ENCODE data around the gene KRT25.
"Not testable (repeated sequence)": the region's sequence is repeated elsewhere in the genome, so short reads cannot be mapped to it uniquely, and the experiment has no call there.

KRT25 gene

DNA sequence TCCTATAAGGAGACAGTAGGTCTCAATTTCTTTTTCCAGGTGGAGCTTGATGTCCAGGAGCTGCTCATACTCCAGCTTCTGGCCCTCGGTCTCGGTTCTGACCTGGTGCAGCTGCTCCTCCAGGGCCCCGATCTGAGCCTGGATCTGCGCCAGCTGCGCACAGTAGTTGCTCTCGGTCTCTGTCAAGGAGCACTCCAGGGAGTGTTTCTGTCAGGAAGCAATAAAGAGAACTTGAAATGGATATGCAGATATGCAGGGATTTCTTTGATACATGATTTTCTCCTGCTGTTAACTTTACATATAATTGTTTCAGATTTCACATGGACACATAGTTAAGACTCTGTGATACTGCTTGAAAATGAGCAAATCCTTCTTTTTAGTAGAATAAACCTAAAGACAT lies 4.7 kb downstream of the KRT25 start:
- DNase-seq, result no peak

DNA sequence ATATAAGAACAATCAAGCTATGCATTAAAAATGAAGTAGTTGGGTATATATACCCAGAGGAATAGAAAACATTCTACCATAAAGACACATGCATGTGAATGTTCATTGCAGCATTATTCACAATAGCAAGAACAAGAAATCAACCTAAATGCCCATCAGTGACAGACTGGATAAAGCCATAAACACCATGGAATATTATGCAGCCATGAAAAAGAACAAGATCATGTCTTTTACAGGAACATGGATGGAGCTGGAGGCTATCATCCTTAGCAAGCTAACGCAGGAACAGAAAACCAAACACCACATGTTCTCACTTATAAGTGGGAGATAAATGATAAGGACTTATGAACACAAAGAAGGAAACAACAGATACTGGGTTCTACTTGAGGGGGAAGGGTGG lies 6.5 kb downstream of the KRT25 start:
- DNase-seq, result not testable (repeated sequence)

DNA sequence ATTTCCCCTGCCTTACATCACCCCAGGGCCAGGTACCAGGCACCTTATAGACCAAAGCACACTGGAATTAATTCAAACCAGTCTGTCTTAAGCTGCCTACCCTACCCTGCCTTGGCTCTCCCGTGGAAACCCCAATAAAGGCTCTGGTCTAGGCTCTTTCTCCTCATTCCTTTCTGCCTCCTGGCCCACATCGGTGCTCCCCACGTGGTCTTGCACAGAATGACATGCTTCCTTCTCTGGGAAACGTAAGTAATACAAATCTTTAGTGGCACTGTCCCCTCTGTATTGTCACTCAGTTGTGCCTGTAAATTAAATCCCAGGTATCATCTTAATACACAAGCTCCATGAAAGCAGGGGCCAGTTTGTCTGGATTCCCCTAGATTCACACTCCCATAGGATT lies 16.6 kb downstream of the KRT25 start:
- DNase-seq, result no peak

DNA sequence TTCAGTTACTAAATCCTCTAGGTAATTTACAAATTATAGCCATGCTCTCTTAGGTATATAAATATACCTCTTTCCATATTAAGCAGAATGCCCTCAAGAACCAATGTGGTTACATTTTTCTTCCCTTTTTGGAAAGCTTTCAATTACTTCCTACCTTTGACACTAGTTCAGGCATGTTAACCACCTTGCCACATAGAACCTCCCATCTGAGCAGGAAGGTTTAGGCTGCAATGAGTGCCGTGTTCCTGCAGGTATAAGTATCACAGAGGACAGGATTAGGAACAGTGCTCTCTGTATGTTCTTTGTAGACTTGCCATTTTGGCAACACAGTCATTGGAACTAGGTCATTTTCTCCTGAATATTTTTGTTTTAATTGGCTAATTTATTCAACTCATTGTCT lies 20.1 kb downstream of the KRT25 start:
- DNase-seq, result no peak

DNA sequence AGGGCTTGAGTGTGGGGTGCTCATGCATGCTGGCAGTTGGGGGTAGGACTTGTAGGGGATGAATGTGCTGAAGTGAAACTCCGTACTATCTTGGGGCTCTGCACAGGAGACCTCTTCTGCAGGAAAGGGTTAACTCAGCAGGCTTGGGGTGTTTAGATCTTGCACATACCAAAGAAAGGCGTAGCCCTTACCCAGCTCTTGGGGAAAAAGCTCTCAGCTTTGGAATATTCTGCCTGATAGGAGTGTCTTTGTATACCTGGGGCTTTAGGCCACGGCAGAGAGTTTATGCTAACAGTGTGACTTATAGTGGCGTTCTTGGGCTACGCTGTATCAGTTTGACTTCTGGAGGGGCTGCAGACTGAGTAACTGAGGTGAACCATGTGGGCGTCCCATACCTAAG lies 21.1 kb downstream of the KRT25 start:
- no peak for DNase-seq

DNA sequence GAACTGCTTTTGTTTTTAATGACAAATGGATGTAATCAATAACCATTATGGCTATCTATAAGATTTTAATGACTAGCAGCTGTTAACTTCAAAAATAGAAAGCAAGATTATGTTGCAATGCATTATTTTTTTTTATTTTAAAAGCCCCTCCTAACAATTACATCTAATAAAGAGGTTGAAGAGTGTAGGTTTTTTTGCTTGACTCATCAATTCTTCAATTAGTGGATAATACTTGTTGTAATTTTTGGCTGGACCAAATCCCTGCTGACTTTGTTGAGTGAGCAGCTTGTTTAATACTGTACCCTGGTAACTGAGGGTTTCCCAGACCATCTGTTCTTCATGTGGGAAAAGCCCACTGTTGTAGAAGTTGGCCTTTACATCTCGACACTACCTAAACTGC lies 24.2 kb downstream of the KRT25 start:
- DNase-seq, result no peak

DNA sequence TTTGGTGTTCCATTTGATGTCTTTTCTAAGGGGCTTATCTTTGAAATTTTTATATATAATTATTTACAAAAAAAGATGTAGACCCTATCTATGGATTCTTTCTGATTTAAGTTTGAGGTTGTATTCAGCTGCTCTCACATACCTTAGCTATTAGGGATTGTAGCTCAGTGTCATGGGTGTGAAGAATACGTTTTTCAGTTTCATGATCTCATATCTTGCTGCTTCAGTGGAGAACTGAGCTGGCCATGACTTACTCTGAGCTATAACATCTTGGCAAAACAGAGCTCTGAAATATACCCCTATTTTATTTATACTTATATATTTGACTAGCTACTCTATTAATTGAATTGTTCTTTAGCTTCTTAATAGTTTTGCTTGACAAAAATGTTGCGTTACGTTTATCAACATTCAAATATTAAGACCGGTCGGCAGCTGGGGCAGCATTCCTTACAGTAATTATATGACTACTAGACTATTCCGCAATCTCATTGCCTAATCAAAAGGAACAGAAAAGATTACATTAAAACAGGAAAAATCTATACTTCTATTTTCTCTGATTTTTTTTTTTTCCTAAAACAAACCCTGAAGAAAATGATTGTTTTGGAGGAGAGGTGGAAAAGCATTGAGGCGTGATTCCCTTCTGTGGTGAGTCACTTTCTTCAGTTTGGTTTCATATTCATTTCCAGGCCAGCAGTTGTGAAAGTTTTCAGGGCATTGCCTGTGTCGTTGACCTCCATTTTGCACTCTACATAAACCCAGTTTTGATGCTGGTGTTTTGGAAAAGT lies 27.5 kb downstream of the KRT25 start:
- no peak for DNase-seq

DNA sequence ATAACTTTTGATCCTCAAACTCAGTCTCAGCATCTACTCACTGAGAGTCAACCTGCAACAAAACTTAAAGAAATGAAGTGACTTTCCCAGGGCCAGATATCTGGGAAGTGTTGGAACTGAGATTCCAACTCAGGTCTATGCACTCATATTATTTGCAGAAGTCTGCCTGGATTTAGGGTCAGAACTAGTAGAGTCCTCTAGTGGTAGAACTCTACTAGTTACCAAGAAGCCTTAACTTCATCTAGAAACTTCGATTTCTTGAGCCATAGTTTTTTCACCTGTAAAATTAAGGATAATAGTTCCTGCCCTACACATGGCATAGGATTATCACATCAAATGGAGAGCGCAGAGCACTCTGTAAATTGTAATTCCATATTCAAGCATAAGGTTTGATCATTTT lies 28.2 kb downstream of the KRT25 start:
- DNase-seq, result no peak

DNA sequence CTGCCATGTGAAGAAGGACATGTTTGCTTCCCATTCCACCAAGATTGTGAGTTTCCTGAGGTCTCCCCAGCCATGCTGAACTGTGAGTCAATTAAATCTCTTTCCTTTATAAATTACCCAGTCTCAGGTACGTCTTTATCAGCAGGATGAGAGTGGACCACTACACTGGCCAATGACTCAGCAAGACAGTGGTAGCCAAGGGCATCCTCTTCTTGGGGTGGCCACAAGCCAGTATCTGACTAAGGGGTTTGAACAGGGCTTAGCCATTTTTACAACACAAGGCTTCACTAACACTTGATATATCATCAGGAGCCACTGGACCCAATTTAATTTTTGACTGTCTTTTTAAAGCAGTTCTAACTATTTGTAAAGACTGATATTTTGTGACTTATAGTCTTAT lies 30.5 kb downstream of the KRT25 start:
- DNase-seq, result no peak

DNA sequence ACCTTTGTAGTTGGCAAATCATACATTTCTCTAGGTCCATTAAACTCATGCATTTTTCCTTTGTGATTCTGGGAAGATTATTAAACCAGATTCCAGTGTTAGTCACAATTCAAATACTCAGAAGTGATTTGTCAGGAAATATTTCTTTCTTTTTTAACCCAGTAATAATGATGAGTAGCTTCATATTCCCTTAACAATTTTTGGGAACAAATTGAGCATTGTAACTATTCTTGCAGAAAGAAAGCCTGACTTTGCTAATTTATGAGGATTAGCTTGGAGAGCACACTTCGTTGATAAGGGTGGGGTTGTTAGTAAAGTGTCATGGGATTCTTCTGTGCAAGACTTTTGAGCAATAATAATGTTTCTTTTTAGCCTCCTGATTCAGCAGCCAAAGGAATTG lies 32.9 kb downstream of the KRT25 start:
- DNase-seq, result no peak

DNA sequence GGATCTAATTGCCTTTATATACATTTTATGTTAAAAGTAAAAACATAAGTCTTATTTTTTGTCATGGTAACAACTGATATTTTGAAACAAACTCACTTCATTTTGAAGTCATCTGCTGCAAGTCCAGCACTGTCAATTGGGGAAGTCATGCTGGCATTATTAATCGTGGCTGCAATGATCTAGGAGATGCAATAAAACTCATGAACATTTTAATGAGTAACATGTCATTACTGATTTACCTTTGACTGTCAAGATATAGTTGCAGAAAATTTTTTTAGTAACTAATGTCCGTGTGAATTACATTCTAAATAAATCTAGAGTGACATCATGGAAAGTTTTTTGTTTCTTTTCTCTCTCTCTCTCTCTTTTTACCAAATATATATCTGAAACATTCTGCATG lies 34.2 kb downstream of the KRT25 start:
- no peak for DNase-seq

DNA sequence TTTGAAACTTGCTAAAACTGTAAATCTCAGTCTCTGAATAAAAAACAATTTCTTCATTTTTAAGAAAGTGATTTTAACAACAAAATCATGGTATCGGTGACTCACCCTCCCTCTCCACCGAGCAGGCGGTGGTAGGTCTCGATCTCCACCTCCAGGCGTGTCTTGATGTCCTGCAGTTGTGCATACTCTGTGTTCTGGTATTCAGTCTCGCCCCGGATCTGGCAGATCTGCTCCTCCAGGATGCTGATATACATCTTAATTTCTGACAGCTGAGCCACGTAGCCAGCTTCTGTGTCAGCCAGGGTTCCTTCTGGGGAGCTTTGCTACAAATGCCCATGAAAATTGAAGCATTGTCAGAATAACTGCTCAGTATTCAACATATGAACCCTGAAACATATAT lies 36.2 kb downstream of the KRT25 start:
- DNase-seq, result no peak

DNA sequence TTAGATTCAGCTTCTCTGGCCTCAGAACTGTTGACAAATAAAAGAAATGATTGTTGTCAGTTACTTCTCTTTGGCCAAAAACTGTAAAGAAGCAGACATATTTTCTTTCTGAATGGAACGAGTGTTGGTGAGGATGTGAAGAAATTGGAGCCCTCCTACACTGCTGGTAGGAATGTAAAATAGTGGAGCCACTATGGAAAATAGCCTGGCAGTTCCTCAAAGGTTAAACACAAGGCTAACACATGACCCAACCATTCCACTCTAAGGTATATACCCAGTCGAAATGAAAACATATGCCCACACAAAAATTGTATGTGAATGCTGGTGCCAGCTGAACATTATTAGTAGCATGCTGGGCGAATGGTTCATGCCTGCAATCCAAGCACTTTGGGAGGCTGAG lies 37.4 kb downstream of the KRT25 start:
- no peak for DNase-seq

DNA sequence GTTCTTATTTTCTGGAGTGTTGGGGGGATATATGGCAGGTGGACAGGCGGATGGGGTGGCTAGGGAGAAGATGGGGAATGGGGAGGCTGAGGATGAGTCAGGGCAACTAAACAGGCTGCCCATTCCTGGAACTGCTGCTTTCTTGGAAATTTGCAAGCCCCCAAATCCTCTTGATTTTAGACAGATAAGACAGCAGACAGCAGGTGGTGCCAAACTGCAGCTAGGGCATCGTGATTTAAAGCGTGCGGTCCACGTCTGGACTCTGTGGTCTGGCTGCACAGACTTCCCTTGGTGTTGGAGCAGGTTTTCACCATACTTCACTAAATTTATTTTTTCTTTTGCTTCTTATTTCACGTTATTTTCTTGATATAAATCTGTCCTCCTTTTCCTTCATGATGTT lies 40.7 kb downstream of the KRT25 start:
- no peak for DNase-seq

DNA sequence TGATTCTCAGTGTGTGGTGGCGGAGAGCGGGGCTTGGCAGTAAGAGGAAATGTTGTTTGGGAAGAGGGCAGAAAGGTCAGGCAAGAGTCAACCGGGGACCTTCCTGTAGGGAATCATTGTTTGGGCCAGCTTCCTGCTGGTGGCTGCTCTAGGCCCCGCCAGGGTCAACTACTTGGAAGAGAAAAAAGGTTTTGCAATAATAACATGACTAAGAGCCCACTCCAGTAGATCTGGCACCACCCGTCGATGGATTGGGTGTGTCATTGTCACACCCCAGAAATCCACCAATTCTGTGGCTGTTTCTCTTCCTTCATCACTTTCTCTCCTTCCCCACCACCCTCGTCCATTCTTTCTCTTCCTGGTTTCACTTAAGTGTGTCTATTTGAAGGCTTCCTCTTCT lies 47.4 kb downstream of the KRT25 start:
- DNase-seq, result no peak

DNA sequence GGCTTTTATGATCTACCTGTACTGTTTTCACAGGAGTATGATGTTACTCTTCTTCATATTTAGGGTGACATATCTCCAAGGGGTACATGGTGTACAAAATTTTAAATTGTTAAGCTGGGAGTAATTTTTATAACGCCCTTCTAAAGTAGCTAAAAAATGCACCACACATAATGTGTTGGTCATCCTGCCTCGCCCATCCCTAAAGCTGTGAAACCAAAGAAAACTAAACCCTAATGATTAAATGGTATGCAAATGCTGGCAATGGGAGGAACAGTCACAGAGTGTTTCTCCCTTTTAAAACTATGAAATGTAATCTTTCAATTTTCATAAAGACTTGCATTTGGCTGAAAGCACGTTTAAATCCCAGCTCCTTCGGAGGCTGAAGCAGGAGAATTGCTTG lies 49.5 kb downstream of the KRT25 start:
- no peak for DNase-seq

DNA sequence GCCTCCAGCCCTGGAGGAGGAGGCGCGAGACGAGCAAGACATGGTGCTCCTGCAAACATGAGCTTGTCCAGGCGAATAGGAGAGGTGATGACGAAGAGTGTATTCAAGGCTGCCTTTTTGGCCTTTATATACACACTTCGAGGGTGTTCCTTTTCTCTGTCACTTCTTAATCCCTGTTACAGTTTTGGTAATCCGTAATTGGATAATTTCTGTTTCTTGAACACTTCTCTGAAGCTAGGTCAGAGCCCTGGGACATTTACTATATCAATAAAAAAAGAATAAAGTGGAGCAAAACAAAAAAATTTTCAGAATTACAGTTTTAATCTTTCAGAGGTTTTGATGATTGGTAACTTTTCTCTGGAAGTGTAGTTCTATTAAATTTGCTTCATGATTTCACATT lies 51.5 kb downstream of the KRT25 start, which contains the start of gene KRT24:
Gene KRT24 (minus strand): TSS at position 101 of the 400 bp plus-strand sequence. CDS start 59 bp downstream, at position 42.
- DNase-seq, result no peak

DNA sequence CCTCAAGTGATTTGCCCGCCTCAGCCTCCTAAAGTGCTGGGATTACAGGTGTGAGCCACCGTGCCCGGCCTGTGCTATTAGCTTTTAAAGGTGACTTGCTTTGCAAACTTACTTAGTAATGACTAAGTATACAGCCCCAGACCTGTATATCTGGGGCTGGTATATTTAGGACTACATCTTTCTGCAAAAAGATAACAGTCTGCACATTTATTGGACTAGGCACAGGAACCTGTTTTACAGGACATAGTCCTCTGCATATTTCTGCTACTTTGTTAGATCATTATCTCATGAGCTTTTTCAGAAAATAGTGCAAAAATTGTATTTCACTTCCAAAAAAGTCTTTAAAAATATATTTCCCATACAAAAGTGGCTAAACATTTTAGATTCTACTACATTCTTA lies 52.9 kb downstream of the KRT25 start:
- DNase-seq, result no peak

DNA sequence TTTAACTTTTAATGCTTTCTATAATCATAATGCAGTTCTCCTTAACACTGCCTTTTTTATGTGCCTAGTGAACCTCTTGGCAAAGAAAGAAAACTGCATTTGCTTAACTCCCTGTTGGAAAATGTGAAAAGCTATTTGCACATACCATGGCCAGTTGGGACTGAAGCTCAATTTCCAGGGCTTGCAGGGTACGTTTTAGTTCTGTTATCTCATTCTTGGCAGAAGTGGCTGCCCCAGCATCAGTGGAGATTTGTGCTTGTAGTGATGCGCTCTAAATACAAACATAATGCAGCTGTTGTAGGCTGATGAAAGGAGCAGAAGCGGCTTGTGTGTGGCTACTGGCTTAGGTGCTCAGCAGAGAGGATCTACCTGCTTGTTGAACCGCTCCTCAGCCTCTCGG lies 55.3 kb downstream of the KRT25 start:
- DNase-seq, result no peak

DNA sequence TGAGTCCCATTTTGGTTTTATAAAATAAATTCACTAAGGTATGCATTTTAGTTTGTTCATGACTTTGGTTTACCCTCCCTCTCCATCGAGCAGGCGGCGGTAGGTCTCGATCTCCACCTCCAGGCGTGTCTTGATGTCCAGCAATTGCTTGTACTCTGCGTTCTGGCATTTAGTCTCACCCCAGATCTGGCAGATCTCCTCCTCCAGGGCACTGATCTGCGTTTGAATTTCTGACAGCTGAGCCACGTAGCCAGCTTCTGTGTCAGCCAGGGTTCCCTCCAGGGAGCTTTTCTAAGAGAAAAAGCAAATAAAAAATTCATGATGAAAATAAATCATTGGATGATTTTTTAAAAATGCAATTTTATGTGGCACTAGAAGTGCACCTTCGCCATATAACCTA lies 55.8 kb downstream of the KRT25 start:
- DNase-seq, result no peak
